Smooth muscle cell (in vitro differentiated cells): ENCODE data around the gene NNMT. TPM values are rescaled to one million over a fixed set of nuclear protein-coding genes. Genes with fewer than 3 reads are reported as not detected.
A peak's percentile ranks its signal among the peaks of the same experiment; 100 is the strongest.

Experiments used
- DNase-seq: peaks from one replicate; lab custom pipeline; 2025; ENCODE audit not compliant: unreplicated experiment; lab: John Stamatoyannopoulos, UW
- H2AFZ ChIP-seq: fragments of 200-600 bp; sonication (generic); 2 replicates; pipeline ENCODE4 v1.6.0; 2016; ENCODE audit warnings: antibody characterized with exemption, low read depth, mild to moderate bottlenecking
- H3F3A ChIP-seq: fragments of 200-600 bp; sonication (generic); 2 replicates; pipeline ENCODE4 v1.6.0; 2017; ENCODE audit warnings: antibody characterized with exemption, low read depth
- H3K27ac ChIP-seq: fragments of 200-600 bp; sonication (generic); 2 replicates; pipeline ENCODE4 v1.5.1; 2016; ENCODE audit warnings: low read depth, mild to moderate bottlenecking
- H3K27me3 ChIP-seq: fragments of 200-600 bp; sonication (generic); 2 replicates; pipeline ENCODE4 v1.6.1; 2016; ENCODE audit warnings: low read depth, mild to moderate bottlenecking
- H3K36me3 ChIP-seq: fragments of 200-600 bp; sonication (generic); 2 replicates; pipeline ENCODE4 v1.5.1; 2016; ENCODE audit warnings: low read depth
- H3K4me1 ChIP-seq: fragments of 200-600 bp; sonication (generic); 2 replicates; pipeline ENCODE4 v1.5.1; 2016; ENCODE audit warnings: low read depth
- H3K4me2 ChIP-seq: fragments of 200-600 bp; sonication (generic); 2 replicates; pipeline ENCODE4 v1.6.0; 2016; ENCODE audit warnings: mild to moderate bottlenecking
- H3K4me3 ChIP-seq: fragments of 200-600 bp; sonication (generic); 2 replicates; pipeline ENCODE4 v1.5.1; 2016; ENCODE audit warnings: mild to moderate bottlenecking
- H3K79me2 ChIP-seq: fragments of 200-600 bp; sonication (generic); 2 replicates; pipeline ENCODE4 v1.6.0; 2016; ENCODE audit warnings: low read depth, mild to moderate bottlenecking
- H3K9ac ChIP-seq: fragments of 200-600 bp; sonication (generic); 2 replicates; pipeline ENCODE4 v1.6.0; 2016; ENCODE audit warnings: low read depth
- H3K9me3 ChIP-seq: fragments of 200-600 bp; sonication (generic); replicated peaks from 2 replicates; pipeline ENCODE4 v1.5.1; 2016; ENCODE audit warnings: low read depth
- H4K20me1 ChIP-seq: fragments of 200-600 bp; sonication (generic); 2 replicates; pipeline ENCODE4 v1.6.0; 2016; ENCODE audit warnings: low read depth
- WGBS: methylation state at CpG from one replicate; pipeline ENCODE4 v1.1.7; 2016; ENCODE audit warnings: low lambda C conversion rate; 5-methylcytosine and 5-hydroxymethylcytosine counted together
- polyA plus RNA-seq: library from polyadenylated mRNA; unstranded; fragments of >200 nt; fragmentation: Nextera tagmentation; extraction: Ambion mirVana; gene quantifications from 2 replicates; pipeline ENCODE4 v1.2.1, GENCODE V29; 2016
- total RNA-seq: library from RNA; depleted of rRNA; stranded (reverse); fragments of >200 nt; gene quantifications from 2 replicates; pipeline ENCODE4 v1.2.3, GENCODE V29; 2014
- TF ChIP-seq, protein P1 (sequence below): fragments of 200-600 bp; sonication (generic); IDR thresholded peaks from 2 replicates; pipeline ENCODE4 v1.5.1; 2017; ENCODE audit warnings: borderline replicate concordance, mild to moderate bottlenecking, antibody characterized with exemption; ENCODE audit not compliant: insufficient read depth, poor library complexity, severe bottlenecking

Gene NNMT
- total and polyA plus RNA-seq, 2 experiments from 2014 or later, result 397 to 814 TPM

DNA sequence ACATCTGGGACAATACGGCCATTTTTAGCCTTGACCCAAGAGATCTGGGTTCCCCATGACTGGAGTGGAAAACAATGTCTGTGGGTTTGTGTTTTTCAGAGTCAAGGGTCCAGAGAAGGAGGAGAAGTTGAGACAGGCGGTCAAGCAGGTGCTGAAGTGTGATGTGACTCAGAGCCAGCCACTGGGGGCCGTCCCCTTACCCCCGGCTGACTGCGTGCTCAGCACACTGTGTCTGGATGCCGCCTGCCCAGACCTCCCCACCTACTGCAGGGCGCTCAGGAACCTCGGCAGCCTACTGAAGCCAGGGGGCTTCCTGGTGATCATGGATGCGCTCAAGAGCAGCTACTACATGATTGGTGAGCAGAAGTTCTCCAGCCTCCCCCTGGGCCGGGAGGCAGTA is 15.7 kb downstream of the NNMT start:
- TF ChIP-seq, protein P1, sequence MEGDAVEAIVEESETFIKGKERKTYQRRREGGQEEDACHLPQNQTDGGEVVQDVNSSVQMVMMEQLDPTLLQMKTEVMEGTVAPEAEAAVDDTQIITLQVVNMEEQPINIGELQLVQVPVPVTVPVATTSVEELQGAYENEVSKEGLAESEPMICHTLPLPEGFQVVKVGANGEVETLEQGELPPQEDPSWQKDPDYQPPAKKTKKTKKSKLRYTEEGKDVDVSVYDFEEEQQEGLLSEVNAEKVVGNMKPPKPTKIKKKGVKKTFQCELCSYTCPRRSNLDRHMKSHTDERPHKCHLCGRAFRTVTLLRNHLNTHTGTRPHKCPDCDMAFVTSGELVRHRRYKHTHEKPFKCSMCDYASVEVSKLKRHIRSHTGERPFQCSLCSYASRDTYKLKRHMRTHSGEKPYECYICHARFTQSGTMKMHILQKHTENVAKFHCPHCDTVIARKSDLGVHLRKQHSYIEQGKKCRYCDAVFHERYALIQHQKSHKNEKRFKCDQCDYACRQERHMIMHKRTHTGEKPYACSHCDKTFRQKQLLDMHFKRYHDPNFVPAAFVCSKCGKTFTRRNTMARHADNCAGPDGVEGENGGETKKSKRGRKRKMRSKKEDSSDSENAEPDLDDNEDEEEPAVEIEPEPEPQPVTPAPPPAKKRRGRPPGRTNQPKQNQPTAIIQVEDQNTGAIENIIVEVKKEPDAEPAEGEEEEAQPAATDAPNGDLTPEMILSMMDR, result no peak
- Histone ChIP-seq H3K27me3 (no peaks in the 10 kb centered on the region), H4K20me1 (peaks cover 80% of the 10 kb centered on the region), H3K4me3 (no peak overlapping the region), H3K27ac (no peak overlapping the region), H3K4me2 (no peak overlapping the region), H3K36me3 (peaks cover 15% of the 10 kb centered on the region), H3K79me2 (peaks cover 69% of the 10 kb centered on the region), H3K9ac (no peak overlapping the region), H3K9me3 (no peaks in the 10 kb centered on the region), H2AFZ (no peak overlapping the region), H3F3A (peaks cover 4% of the 10 kb centered on the region), H3K4me1 (no peaks in the 10 kb centered on the region)
- no peak for DNase-seq
- WGBS, result 95% methylated on average over 10 of the region's 10 CpGs

DNA sequence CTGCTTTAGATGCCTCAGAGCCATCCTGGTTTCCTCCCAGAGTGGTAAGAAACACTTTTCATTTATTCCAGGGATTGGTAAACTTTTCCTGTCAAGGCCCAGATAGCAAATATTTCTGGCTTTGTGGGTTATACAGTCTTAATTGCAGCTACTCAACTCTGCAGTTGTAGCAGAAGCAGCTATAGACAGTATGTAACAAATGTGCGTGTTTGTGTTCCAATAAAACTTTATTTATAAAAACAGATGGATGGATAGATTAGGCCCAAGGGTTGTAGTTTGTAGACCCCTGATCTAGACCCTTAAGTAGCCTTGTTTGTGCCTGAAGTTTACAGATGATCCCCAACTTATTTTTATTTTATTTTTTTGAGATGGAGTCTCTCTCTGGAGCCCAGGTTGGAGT is 17.9 kb downstream of the NNMT start:
- H3K4me1 ChIP-seq, result peaks cover 16% of the 10 kb centered on the region
- H3K36me3 ChIP-seq, result peaks cover 15% of the 10 kb centered on the region
- H3K4me3 ChIP-seq, result no peak overlapping the region
- no peak overlapping the region for H3K27ac ChIP-seq
- H3F3A ChIP-seq, result peaks cover 18% of the 10 kb centered on the region
- H3K9me3 ChIP-seq, result no peaks in the 10 kb centered on the region
- TF ChIP-seq, protein P1, result no peak
- no peak overlapping the region for H3K4me2 ChIP-seq
- no peak overlapping the region for H2AFZ ChIP-seq
- H3K79me2 ChIP-seq, result peaks cover 48% of the 10 kb centered on the region
- DNase-seq, result no peak
- no peaks in the 10 kb centered on the region for H3K27me3 ChIP-seq
- 98% methylated on average over 1 of the region's 1 CpG for WGBS
- no peak overlapping the region for H3K9ac ChIP-seq
- H4K20me1 ChIP-seq, result peaks cover 59% of the 10 kb centered on the region

DNA sequence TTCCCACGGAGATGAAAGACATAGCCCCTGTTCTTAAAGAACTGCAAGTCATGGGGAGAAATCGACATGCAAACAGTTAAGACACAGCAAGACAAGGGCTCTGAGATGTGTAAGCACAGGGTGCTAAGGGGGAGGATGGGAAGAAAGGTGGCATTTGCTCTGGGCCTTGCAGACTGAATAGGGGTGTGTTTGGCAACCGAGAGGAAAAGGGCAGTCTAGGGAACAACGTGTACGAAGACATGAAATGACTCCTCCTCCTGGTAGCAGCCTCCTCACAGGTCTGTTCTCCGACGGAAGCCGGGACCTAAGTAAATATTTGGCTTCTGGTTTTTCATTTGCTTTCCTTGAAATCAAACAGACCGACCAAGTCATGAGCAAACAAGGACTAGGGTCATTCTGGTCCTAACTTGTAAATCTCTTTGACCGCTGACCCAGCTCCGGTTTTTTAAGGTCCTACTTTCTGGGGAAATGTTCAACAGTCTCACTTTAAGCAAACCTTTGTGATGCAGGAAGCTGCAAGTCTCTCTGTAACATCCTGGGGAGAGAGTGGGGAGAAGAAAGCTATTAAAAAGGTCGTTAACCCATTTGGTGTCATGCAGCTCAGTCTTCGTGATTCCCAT is 19.7 kb downstream of the NNMT start:
- Histone ChIP-seq H3K36me3 (peaks cover 10% of the 10 kb centered on the region), H3F3A (peaks cover 18% of the 10 kb centered on the region), H3K9me3 (no peaks in the 10 kb centered on the region), H4K20me1 (peaks cover 41% of the 10 kb centered on the region), H3K27me3 (no peaks in the 10 kb centered on the region), H3K79me2 (peaks cover 30% of the 10 kb centered on the region), H2AFZ (no peak overlapping the region), H3K4me2 (no peak overlapping the region), H3K4me1 (peaks cover 16% of the 10 kb centered on the region), H3K4me3 (no peak overlapping the region), H3K27ac (peak overlapping the region; percentile 31), H3K9ac (no peak overlapping the region)
- 50% methylated on average over 13 of the region's 13 CpGs for WGBS
- TF ChIP-seq, protein P1, result no peak
- DNase-seq, result no peak
